HepG2 (cell line): Measurements from ENCODE around the gene REPIN1. TPM values are rescaled to one million over a fixed set of nuclear protein-coding genes. Genes with fewer than 3 reads are reported as not detected.

Experiments
- AGO2 ChIP-seq: fragments of 200-400 bp; formaldehyde crosslinking; optimal IDR thresholded peaks from 2 replicates; pipeline ENCODE3; 2017; ENCODE audit warnings: mild to moderate bottlenecking, low read depth, low read length, moderate library complexity
- ARID3A ChIP-seq: IDR thresholded peaks from 2 replicates; pipeline ENCODE4 v1.6.1; 2012; ENCODE audit warnings: low read depth, low read length, improper control_type of control experiment
- BATF2 ChIP-seq: sonication (generic); formaldehyde crosslinking; IDR thresholded peaks from 2 replicates; pipeline ENCODE4 v1.8.0; 2022; ENCODE audit warnings: mild to moderate bottlenecking, missing genetic modification reagents, moderate library complexity
- ETV5 ChIP-seq: IDR thresholded peaks from 2 replicates; pipeline ENCODE4 v1.6.1; 2018; ENCODE audit warnings: missing biosample characterization, missing genetic modification reagents, inconsistent platforms, borderline replicate concordance
- FOSL1 ChIP-seq: sonication (generic); formaldehyde crosslinking; IDR thresholded peaks from 2 replicates; pipeline ENCODE4 v1.9.0; 2021; ENCODE audit warnings: missing genetic modification reagents, borderline replicate concordance
- FOXA3 ChIP-seq: IDR thresholded peaks from 2 replicates; pipeline ENCODE4 v1.6.1; 2016; ENCODE audit warnings: missing genetic modification reagents, missing compliant biosample characterization
- HMG20B ChIP-seq: conservative IDR thresholded peaks from 2 replicates; pipeline ENCODE4 v1.6.1; 2016; ENCODE audit warnings: missing genetic modification reagents, missing compliant biosample characterization
- KDM6A ChIP-seq: IDR thresholded peaks from 2 replicates; pipeline ENCODE4 v1.6.1; 2016; ENCODE audit warnings: low read depth
- LCORL ChIP-seq, 2 experiments: fragments of 450-650 bp in 1 of 2; sonication (generic) in 1 of 2; formaldehyde crosslinking in 1 of 2; IDR thresholded peaks; 2 replicates each; pipeline versions ENCODE4 v1.5.0 to v1.6.1; 2017 to 2020; ENCODE audit warnings: antibody characterized with exemption in 1 of 2, missing genetic modification reagents in 1 of 2
- MAFK ChIP-seq, 2 experiments: IDR thresholded peaks in 1 of 2; conservative IDR thresholded peaks in 1 of 2; 2 replicates each; pipeline ENCODE4 v1.6.1; 2011; ENCODE audit warnings: improper control_type of control experiment in 2 of 2, low read length in 2 of 2
- MIXL1 ChIP-seq: IDR thresholded peaks from 2 replicates; pipeline ENCODE4 v1.6.1; 2016
- ONECUT2 ChIP-seq: sonication (generic); formaldehyde crosslinking; IDR thresholded peaks from 2 replicates; pipeline ENCODE4 v1.4.0; 2020; ENCODE audit warnings: missing genetic modification reagents
- SAP130 ChIP-seq: IDR thresholded peaks from 2 replicates; pipeline ENCODE4 v1.6.1; 2016; ENCODE audit warnings: low read depth
- SNAPC5 ChIP-seq: sonication (generic); formaldehyde crosslinking; IDR thresholded peaks from 2 replicates; pipeline ENCODE4 v1.8.1; 2023; ENCODE audit warnings: mild to moderate bottlenecking, missing genetic modification reagents, borderline replicate concordance
- TBX3 ChIP-seq: fragments of 450-650 bp; IDR thresholded peaks from 2 replicates; pipeline ENCODE4 v1.6.1; 2017; ENCODE audit warnings: antibody characterized with exemption, mild to moderate bottlenecking, inconsistent platforms, borderline replicate concordance
- ZBED4 ChIP-seq: sonication (generic); formaldehyde crosslinking; IDR thresholded peaks from 2 replicates; pipeline ENCODE4 v1.4.0; 2020; ENCODE audit warnings: missing genetic modification reagents, borderline replicate concordance
- ZNF33A ChIP-seq: sonication (generic); formaldehyde crosslinking; IDR thresholded peaks from 2 replicates; pipeline ENCODE4 v1.5.1; 2020; ENCODE audit warnings: missing genetic modification reagents, mild to moderate bottlenecking, moderate library complexity, borderline replicate concordance
- polyA plus RNA-seq, 8 experiments: library from polyadenylated mRNA; depleted of rRNA in 3 of 8; stranded (reverse) in 7 of 8; unstranded in 1 of 8; fragments of >200 nt; fragmentation: Illumina TruSeq in 4 of 8; extraction: Trizol in 4 of 8; gene quantifications; 2 replicates each; pipeline versions ENCODE4 v1.2.1 to v1.2.3, GENCODE V29; 2011 to 2016; ENCODE audit warnings: low read depth in 4 of 8, missing spikeins in 1 of 8, mixed read lengths in 1 of 8; ENCODE audit not compliant: insufficient read depth in 1 of 8
- total RNA-seq, 5 experiments: library from RNA; depleted of rRNA; stranded (reverse); fragments of >200 nt; fragmentation: Illumina TruSeq; extraction: Trizol; gene quantifications; 2 replicates each; pipeline ENCODE4 v1.2.3, GENCODE V29; 2016; ENCODE audit warnings: low read depth in 1 of 5
- TF ChIP-seq, protein P1 (sequence below): sonication (generic); formaldehyde crosslinking; conservative IDR thresholded peaks from 2 replicates; pipeline ENCODE4 v1.8.1; 2023; ENCODE audit warnings: missing genetic modification reagents
- TF ChIP-seq, protein P2 (sequence below): sonication (generic); formaldehyde crosslinking; IDR thresholded peaks from 2 replicates; pipeline ENCODE4 v1.5.1; 2020; ENCODE audit warnings: missing genetic modification reagents, mild to moderate bottlenecking, borderline replicate concordance

REPIN1 gene
- total and polyA plus RNA-seq, 2 of the 13 experiments (the other 11 are each of a cell fraction or from before 2014, with no cell fraction given), result 69.9 to 108 TPM

- TF ChIP-seq LCORL (IDR thresholded peaks at IDR 0.05) (no peak), LCORL (CRISPR knock-in tag; IDR thresholded peaks at IDR 0.05) (peak; percentile 65), MIXL1 (CRISPR knock-in tag) (no peak), ZBED4 (CRISPR knock-in tag) (no peak), ONECUT2 (no peak), KDM6A (CRISPR knock-in tag) (no peak), FOSL1 (CRISPR knock-in tag) (no peak), FOXA3 (CRISPR knock-in tag) (no peak), SNAPC5 (CRISPR knock-in tag) (no peak), ZNF33A (CRISPR knock-in tag) (no peak), ETV5 (CRISPR knock-in tag) (no peak), ARID3A (no peak), BATF2 (peak; percentile 47; the same call in 1 of the 2 replicates), MAFK (conservative IDR thresholded peaks at IDR 0.05 in 1 of 2, IDR thresholded peaks at IDR 0.05 in 1 of 2; ENCODE audit: low read length in 2 of 2) (no peak), AGO2 (peak; percentile 69), SAP130 (CRISPR knock-in tag) (peak; percentile 74), TBX3 (no peak), HMG20B (CRISPR knock-in tag) (no peak)
- TF ChIP-seq, protein P1, sequence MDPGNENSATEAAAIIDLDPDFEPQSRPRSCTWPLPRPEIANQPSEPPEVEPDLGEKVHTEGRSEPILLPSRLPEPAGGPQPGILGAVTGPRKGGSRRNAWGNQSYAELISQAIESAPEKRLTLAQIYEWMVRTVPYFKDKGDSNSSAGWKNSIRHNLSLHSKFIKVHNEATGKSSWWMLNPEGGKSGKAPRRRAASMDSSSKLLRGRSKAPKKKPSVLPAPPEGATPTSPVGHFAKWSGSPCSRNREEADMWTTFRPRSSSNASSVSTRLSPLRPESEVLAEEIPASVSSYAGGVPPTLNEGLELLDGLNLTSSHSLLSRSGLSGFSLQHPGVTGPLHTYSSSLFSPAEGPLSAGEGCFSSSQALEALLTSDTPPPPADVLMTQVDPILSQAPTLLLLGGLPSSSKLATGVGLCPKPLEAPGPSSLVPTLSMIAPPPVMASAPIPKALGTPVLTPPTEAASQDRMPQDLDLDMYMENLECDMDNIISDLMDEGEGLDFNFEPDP (CRISPR knock-in tag), result no peak
- TF ChIP-seq, protein P2, sequence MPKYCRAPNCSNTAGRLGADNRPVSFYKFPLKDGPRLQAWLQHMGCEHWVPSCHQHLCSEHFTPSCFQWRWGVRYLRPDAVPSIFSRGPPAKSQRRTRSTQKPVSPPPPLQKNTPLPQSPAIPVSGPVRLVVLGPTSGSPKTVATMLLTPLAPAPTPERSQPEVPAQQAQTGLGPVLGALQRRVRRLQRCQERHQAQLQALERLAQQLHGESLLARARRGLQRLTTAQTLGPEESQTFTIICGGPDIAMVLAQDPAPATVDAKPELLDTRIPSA (CRISPR knock-in tag), result no peak
These were observed 28.4 kb upstream of the REPIN1 start (continued) for GRCh38 chr7:150340024-150340749.
